Neural cell (in vitro differentiated cells): ENCODE measurements around the gene TNFRSF8. TPM values are rescaled to one million over a fixed set of nuclear protein-coding genes. Genes with fewer than 3 reads are reported as not detected.

ENCODE experiments used
- H2AFZ ChIP-seq: fragments of 200-600, 300-800 bp; sonication (generic), shearing (Covaris generic); 2 replicates; pipeline ENCODE4 v1.6.0; 2014; ENCODE audit warnings: low read depth, mild to moderate bottlenecking, antibody characterized with exemption, low read length, moderate library complexity
- H3F3A ChIP-seq: fragments of 200-600 bp; shearing (Covaris generic); 2 replicates; pipeline ENCODE4 v1.6.1; 2016; ENCODE audit warnings: mild to moderate bottlenecking, moderate library complexity, mixed read lengths, antibody characterized with exemption, low read length; ENCODE audit not compliant: insufficient read depth, poor library complexity, severe bottlenecking
- H3K27ac ChIP-seq: fragments of 200-600, 300-800 bp; sonication (generic), shearing (Covaris generic); 2 replicates; pipeline ENCODE4 v1.5.1; 2014; ENCODE audit warnings: mild to moderate bottlenecking, low read length, moderate library complexity
- H3K27me3 ChIP-seq: fragments of 300-800, 200-600 bp; sonication (generic), shearing (Covaris generic); 2 replicates; pipeline ENCODE4 v1.6.0; 2014; ENCODE audit warnings: mild to moderate bottlenecking, low read depth, low read length, moderate library complexity; ENCODE audit not compliant: insufficient read depth
- H3K36me3 ChIP-seq: fragments of 300-800, 200-600 bp; sonication (generic), shearing (Covaris generic); 2 replicates; pipeline ENCODE4 v1.5.1; 2014; ENCODE audit warnings: mild to moderate bottlenecking, antibody characterized with exemption, low read length, moderate library complexity; ENCODE audit not compliant: insufficient read depth
- H3K4me2 ChIP-seq: fragments of 300-800, 200-600 bp; sonication (generic), shearing (Covaris generic); 2 replicates; pipeline ENCODE4 v1.6.0; 2014; ENCODE audit warnings: mild to moderate bottlenecking, low read length
- H3K4me3 ChIP-seq: fragments of 300-800, 200-600 bp; sonication (generic), shearing (Covaris generic); 2 replicates; pipeline ENCODE4 v1.5.1; 2014; ENCODE audit warnings: mild to moderate bottlenecking, low read length, moderate library complexity
- H3K79me2 ChIP-seq: fragments of 200-600 bp; shearing (Covaris generic); replicated peaks from 2 replicates; pipeline ENCODE4 v1.6.0; 2014; ENCODE audit warnings: mild to moderate bottlenecking, low read length, moderate library complexity; ENCODE audit not compliant: insufficient read depth
- H3K9ac ChIP-seq: fragments of 300-800, 200-600 bp; sonication (generic), shearing (Covaris generic); 2 replicates; pipeline ENCODE4 v1.6.1; 2016; ENCODE audit warnings: mild to moderate bottlenecking, low read length, mixed read lengths
- H3K9me2 ChIP-seq: fragments of 200-600 bp; shearing (Covaris generic); 2 replicates; pipeline ENCODE4 v1.6.1; 2016; ENCODE audit warnings: mild to moderate bottlenecking, low read length, mixed read lengths; ENCODE audit not compliant: insufficient read depth
- H3K9me3 ChIP-seq: fragments of 200-600, 300-800 bp; sonication (generic), shearing (Covaris generic); 2 replicates; pipeline ENCODE4 v1.6.1; 2016; ENCODE audit warnings: mild to moderate bottlenecking, mixed run types, low read length, moderate library complexity, mixed read lengths
- H4K20me1 ChIP-seq: fragments of 200-600 bp; shearing (Covaris generic); 2 replicates; pipeline ENCODE4 v1.6.1; 2016; ENCODE audit warnings: mild to moderate bottlenecking, mixed run types; ENCODE audit not compliant: insufficient read depth
- CTCF ChIP-seq: fragments of 450-650 bp; IDR thresholded peaks from 2 replicates; pipeline ENCODE4 v1.5.1; 2014; ENCODE audit warnings: antibody characterized with exemption, mild to moderate bottlenecking, moderate library complexity; ENCODE audit not compliant: poor library complexity, severe bottlenecking
- EP300 ChIP-seq: fragments of 450-650 bp; conservative IDR thresholded peaks from 2 replicates; pipeline ENCODE4 v1.6.1; 2014; ENCODE audit warnings: antibody characterized with exemption, mild to moderate bottlenecking, moderate library complexity; ENCODE audit not compliant: poor library complexity, severe bottlenecking
- MXI1 ChIP-seq: fragments of 450-650 bp; conservative IDR thresholded peaks from 2 replicates; pipeline ENCODE4 v1.6.1; 2014; ENCODE audit warnings: antibody characterized with exemption, mild to moderate bottlenecking; ENCODE audit not compliant: poor library complexity, severe bottlenecking
- POLR2AphosphoS5 ChIP-seq: IDR thresholded peaks from 2 replicates; pipeline ENCODE4 v1.6.1; 2012
- RAD21 ChIP-seq: fragments of 450-650 bp; conservative IDR thresholded peaks from 2 replicates; pipeline ENCODE4 v1.6.1; 2014; ENCODE audit warnings: antibody characterized with exemption, mild to moderate bottlenecking, moderate library complexity
- REST ChIP-seq: IDR thresholded peaks from 2 replicates; pipeline ENCODE4 v1.6.1; 2012; ENCODE audit warnings: borderline replicate concordance
- SMC3 ChIP-seq: fragments of 450-650 bp; conservative IDR thresholded peaks from 2 replicates; pipeline ENCODE4 v1.6.1; 2014; ENCODE audit warnings: antibody characterized with exemption, mild to moderate bottlenecking, moderate library complexity; ENCODE audit not compliant: poor library complexity
- polyA plus RNA-seq: library from polyadenylated mRNA; depleted of rRNA; stranded (reverse); fragments of >200 nt; gene quantifications from 2 replicates; pipeline ENCODE4 v1.2.3, GENCODE V29; 2014

Gene TNFRSF8
- polyA plus RNA-seq, 1 donor from 2014 or later: not detected

DNA sequence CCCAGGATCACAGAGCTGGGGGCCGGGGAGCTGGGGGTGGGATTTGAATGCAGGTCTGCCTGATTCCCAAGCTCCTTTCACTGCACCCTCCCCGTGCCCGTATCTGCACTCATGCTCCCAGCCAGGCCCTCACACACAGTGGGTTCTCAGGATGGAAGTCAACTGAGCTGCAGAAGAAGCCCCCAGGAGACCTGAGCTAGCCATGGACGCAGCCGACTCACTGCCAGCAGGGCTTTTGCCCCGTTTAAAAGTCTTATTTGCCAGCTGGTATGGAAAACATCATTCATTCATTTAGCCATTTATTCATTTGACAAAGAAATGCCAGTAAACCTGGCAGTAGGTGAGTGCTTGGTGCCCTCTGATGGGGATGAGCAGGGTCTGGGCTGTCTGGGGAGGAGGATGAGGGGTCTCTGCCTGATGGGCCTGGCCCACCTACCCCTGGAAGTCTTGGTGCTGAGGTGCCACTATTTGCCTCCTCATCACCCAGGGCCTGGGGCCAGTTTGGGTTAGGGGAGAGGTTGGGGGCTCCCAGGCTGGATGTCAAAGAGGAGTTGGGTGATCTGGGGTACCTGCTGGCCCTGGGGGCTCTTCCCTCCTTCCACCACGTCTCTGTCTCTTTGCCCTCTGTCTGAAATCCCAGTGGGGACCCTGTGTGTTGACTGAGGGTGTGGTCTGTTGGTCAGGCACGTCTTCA is 106.5 kb downstream of the TNFRSF8 start:
- TF ChIP-seq MXI1 (no peak), RAD21 (no peak), EP300 (no peak), POLR2AphosphoS5 (no peak), SMC3 (no peak), CTCF (no peak)
- Histone ChIP-seq H3K27me3 (peaks cover 12% of the 10 kb centered on the region), H3F3A (no peaks in the 10 kb centered on the region), H3K27ac (no peak overlapping the region), H3K9ac (no peak overlapping the region), H3K36me3 (no peaks in the 10 kb centered on the region), H3K4me3 (no peak overlapping the region), H3K9me3 (no peaks in the 10 kb centered on the region), H3K4me2 (no peak overlapping the region), H3K79me2 (no peaks in the 10 kb centered on the region), H3K9me2 (no peaks in the 10 kb centered on the region), H4K20me1 (no peaks in the 10 kb centered on the region), H2AFZ (no peak overlapping the region)

- H3K9me2 ChIP-seq: no peaks in the 10 kb centered on the region
- no peak overlapping the region for H2AFZ ChIP-seq
- peaks cover 12% of the 10 kb centered on the region for H3K27me3 ChIP-seq
- TF ChIP-seq EP300 (no peak), POLR2AphosphoS5 (no peak), SMC3 (no peak), REST (no peak)
- H3K9ac ChIP-seq: no peak overlapping the region
- H3F3A ChIP-seq: no peaks in the 10 kb centered on the region
- H3K36me3 ChIP-seq: no peaks in the 10 kb centered on the region
- no peak overlapping the region for H3K4me3 ChIP-seq
- no peak overlapping the region for H3K4me2 ChIP-seq
- H3K9me3 ChIP-seq: no peaks in the 10 kb centered on the region
- H3K79me2 ChIP-seq: no peaks in the 10 kb centered on the region
- no peaks in the 10 kb centered on the region for H4K20me1 ChIP-seq
- H3K27ac ChIP-seq: no peak overlapping the region
Measured at GRCh38 chr1:12170263-12170671, 107.2 kb downstream of the TNFRSF8 start.
